ENCODE results near the gene HPCAL4. TPM values are rescaled to one million over a fixed set of nuclear protein-coding genes. Genes with fewer than 3 reads are reported as not detected.

HPCAL4 gene
- polyA plus RNA-seq, 1 experiment: not detected

DNA sequence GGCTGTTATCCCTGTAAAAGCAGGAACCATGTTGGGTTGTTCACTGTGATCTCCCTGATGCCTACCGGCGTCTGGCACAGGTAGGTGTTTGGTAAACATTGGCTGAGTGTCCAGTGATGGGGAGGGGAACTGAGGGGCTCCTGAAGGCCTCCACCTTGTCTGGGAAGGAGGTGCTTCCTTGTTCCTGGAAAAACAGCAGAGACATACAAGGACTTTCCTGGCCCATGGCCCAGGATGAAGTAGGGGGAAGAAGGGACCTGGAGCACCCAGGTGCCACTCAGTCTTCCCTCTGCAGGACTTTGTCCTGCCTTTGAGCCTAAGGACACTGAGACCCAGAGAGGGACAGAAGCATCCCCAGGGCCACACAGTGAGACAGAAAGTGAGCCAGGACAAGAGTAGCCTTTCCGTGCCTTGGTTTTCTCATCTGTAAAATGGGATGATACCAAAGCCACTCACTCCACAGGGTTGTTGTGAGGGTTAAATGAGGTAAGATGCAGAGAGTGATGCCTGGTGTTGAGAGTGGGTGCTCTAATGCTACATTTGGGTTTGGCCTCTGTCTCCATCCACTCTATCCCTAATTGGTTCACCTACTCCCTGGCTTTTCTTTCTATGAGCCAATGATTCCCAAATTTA, 45.7 kb downstream of the HPCAL4 start:
- no peak overlapping the region for H3K27ac ChIP-seq (ENCODE audit: low read depth, low read length)
- DNase-seq (ENCODE audit: low read depth, low spot score): no peak
- ChIA-PET CTCF (interaction anchor here (2.4 kb wide), 1 partner anchor 35 kb away, joined by 7 read pairs; no protein-coding TSS in a partner anchor), POLR2A (no interaction called here)
- no peaks in the 10 kb centered on the region; the same call in 1 of the 2 replicates for H3K9me3 ChIP-seq (ENCODE audit: control insufficient read depth, insufficient read depth, low read length)
- no peak overlapping the region for H3K4me3 ChIP-seq (ENCODE audit: low read depth, low read length)
- no peak for TF ChIP-seq CTCF (IDR thresholded peaks at IDR 0.05; ENCODE audit: low read depth, low read length)
- peaks cover 11% of the 10 kb centered on the region for H3K27me3 ChIP-seq (ENCODE audit: control insufficient read depth, insufficient read depth, low read length)

DNA sequence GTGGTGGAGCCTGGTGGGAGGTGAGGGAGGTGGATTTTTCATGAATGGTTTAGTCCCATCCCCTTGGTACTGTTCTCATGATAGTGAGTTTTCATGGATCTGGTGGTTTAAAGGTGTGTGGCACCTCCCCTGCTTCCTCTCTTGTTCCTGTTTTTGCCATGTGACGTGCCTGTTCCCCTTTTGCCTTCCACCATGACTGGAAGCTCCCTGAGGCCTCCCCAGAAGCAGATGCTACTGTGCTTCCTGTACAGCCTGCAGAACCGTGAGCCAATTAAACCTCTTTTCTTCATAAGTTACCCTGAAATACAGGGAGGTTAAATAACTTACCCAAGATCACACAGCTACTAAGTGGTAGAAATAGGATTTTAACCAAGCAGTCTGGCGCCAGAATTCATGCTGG, 47.5 kb downstream of the HPCAL4 start:
- no peak for DNase-seq (ENCODE audit: low read depth, low spot score)
- ChIA-PET POLR2A (no interaction called here), CTCF (interaction anchor here (0.9 to 1.8 kb wide), 2 partner anchors 14 to 37 kb away, joined by 5 to 9 read pairs; no protein-coding TSS in a partner anchor)
- Histone ChIP-seq H3K9me3 (ENCODE audit: control insufficient read depth, insufficient read depth, low read length) (no peaks in the 10 kb centered on the region; the same call in 1 of the 2 replicates), H3K27ac (ENCODE audit: low read depth, low read length) (no peak overlapping the region), H3K27me3 (ENCODE audit: control insufficient read depth, insufficient read depth, low read length) (peaks cover 4% of the 10 kb centered on the region), H3K4me3 (ENCODE audit: low read depth, low read length) (no peak overlapping the region)
- no peak for TF ChIP-seq CTCF (IDR thresholded peaks at IDR 0.05; ENCODE audit: low read depth, low read length)

DNA sequence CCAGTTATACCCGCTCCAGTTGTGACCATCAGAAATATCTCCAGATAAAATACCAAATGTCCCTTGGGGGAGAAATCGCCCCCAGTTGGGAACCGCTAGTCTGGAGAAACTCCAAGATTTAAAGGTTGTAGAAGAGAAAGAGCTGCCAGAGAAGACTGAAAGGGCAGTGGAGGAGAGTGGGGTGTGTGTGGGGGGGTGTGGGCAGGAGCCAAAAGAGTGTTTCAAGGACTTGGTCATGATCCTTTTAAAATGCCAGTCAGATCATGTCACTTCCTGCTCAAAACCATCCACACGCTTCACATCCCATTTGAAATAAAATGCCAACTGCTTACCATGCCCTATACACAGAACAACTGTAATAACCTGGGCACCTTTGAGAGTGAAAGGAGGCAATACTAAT, 48.4 kb downstream of the HPCAL4 start:
- TF ChIP-seq CTCF (IDR thresholded peaks at IDR 0.05; ENCODE audit: low read depth, low read length): no peak
- DNase-seq (ENCODE audit: low read depth, low spot score): no peak
- Histone ChIP-seq H3K4me3 (ENCODE audit: low read depth, low read length) (no peak overlapping the region), H3K9me3 (ENCODE audit: control insufficient read depth, insufficient read depth, low read length) (no peaks in the 10 kb centered on the region; the same call in 1 of the 2 replicates), H3K27me3 (ENCODE audit: control insufficient read depth, insufficient read depth, low read length) (peaks cover 5% of the 10 kb centered on the region), H3K27ac (ENCODE audit: low read depth, low read length) (no peak overlapping the region)
- CTCF ChIA-PET: interaction anchor here (0.9 to 1.8 kb wide), 2 partner anchors 15 to 37 kb away, joined by 5 to 9 read pairs; no protein-coding TSS in a partner anchor
- POLR2A ChIA-PET: no interaction called here

DNA sequence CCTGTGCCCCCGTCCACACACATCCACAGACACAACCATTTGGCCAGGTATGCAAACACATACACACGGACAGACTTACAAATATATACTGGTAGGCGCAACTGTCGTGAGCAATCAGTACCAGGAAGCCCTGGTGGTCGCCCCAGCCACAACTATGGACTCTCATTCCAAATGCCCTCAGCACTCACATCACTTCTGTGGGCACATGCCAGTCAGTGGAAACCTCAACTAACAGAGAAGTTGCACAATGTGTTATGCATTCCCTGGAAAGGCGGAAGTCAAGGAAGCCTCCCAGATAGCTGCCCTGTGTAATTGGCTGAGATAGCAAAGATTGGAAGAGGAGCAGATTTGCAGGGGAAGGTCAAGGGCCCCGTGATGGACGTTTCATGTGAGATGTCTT, 50.4 kb downstream of the HPCAL4 start:
- Histone ChIP-seq H3K27ac (ENCODE audit: low read depth, low read length) (no peak overlapping the region), H3K9me3 (ENCODE audit: control insufficient read depth, insufficient read depth, low read length) (no peaks in the 10 kb centered on the region; the same call in 1 of the 2 replicates), H3K27me3 (ENCODE audit: control insufficient read depth, insufficient read depth, low read length) (peaks cover 8% of the 10 kb centered on the region), H3K4me3 (ENCODE audit: low read depth, low read length) (no peak overlapping the region)
- ChIA-PET POLR2A (no interaction called here), CTCF (interaction anchor here (0.6 to 1.0 kb wide), 5 partner anchors 13 to 37 kb away, joined by 3 to 6 read pairs (median 3); no protein-coding TSS in a partner anchor)
- DNase-seq (ENCODE audit: low read depth, low spot score): no peak
- no peak for TF ChIP-seq CTCF (IDR thresholded peaks at IDR 0.05; ENCODE audit: low read depth, low read length)

All from AG04450 (cell line).